ENCODE data around the gene EVX2. TPM values are rescaled to one million over a fixed set of nuclear protein-coding genes. Genes with fewer than 3 reads are reported as not detected.
A peak's percentile ranks its signal among the peaks of the same experiment; 100 is the strongest.

EVX2 gene
- total and polyA plus RNA-seq, 2 donors (not counting 1 experiment from before 2014, with no cell fraction given), result not detected

DNA sequence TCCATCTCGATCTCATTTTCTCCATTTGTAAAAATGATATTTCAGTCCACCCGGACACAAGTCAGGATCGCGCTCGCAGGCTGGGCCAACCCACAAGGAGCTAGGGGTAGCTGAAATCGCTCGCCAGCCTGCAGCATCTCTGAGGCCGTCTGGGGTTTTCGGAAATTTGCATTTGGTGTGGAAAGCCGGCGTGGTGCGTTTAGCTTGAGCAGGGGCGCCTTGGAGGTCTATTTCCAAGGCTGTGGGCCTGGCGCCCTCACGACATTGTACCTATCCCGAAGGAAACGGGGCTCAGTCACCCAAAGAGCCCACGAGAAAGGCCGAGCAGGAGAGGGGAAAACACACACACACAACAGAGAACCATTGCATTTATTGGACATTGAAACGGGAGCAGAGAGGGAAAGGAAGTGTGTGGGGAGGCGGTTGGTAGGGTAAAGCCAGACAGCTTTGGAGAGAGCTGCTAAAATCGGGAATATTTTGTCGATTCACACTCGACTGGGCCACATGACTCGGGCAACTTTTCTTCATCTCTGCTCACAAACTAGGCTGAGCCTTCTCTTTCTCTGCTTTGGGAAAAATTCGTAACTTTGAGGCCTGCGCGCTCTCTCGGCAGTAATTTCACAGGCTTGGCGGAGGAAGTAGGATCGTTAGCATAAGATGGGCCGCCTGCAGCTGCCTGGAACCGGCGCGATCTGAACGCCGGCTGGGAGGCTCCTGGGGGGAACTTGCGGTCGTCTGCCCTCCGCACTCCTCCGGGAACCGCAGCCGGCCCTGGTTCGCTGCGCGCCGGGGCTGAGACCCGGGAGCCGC is 44.6 kb upstream of the EVX2 start:
- H3K9me3 Mint-ChIP-seq (ENCODE audit: insufficient read depth), result no peaks in the 10 kb centered on the region
- peak; percentile 55 for TF ChIP-seq EZH2 (IDR thresholded peaks at IDR 0.05; ENCODE audit: borderline replicate concordance, insufficient read depth, low read depth, low read length, poor library complexity, severe bottlenecking)
- no peak for TF ChIP-seq CTCF (IDR thresholded peaks at IDR 0.05)
- H3K27me3 Mint-ChIP-seq, result peaks cover 76% of the 10 kb centered on the region
- peak overlapping the region; percentile 15 for H3K27ac Mint-ChIP-seq
- ChIA-PET POLR2A (no interaction called here), CTCF (interaction anchor here (0.6 to 4.6 kb wide), 20 partner anchors 10 to 1341 kb away, joined by 3 to 110 read pairs (median 6); no protein-coding TSS in a partner anchor)
- Histone ChIP-seq H3K36me3 (replicated peaks in 1 of 2; ENCODE audit: control extremely low read depth in 1 of 2, control insufficient read depth in 1 of 2, extremely low read depth in 1 of 2, insufficient read depth in 2 of 2, low read length in 1 of 2) (no peaks in the 10 kb centered on the region), H3K27ac (ENCODE audit: low read length in 2 of 2) (no peak overlapping the region), H3K79me2 (ENCODE audit: control insufficient read depth, insufficient read depth, low read length) (no peaks in the 10 kb centered on the region), H3K27me3 (replicated peaks in 1 of 4; ENCODE audit: control extremely low read depth in 1 of 4, control insufficient read depth in 3 of 4, insufficient read depth in 4 of 4, low read length in 3 of 4) (peaks cover 0 to 85% (median 73%) of the 10 kb centered on the region in 4 experiments), H3K4me3 (ENCODE audit: control extremely low read depth in 1 of 5, extremely low read depth in 1 of 5, insufficient read depth in 1 of 5, low read depth in 2 of 5, low read length in 4 of 5) (no peak overlapping the region), H3K9ac (ENCODE audit: low read length) (no peak overlapping the region), H4K20me1 (ENCODE audit: control insufficient read depth, insufficient read depth, low read length, poor library complexity, severe bottlenecking) (no peaks in the 10 kb centered on the region), H3K4me2 (replicated peaks; ENCODE audit: low read depth, low read length, poor library complexity, severe bottlenecking) (no peak overlapping the region), H3K4me1 (ENCODE audit: control insufficient read depth in 2 of 2, insufficient read depth in 2 of 2, low read length in 2 of 2) (peaks cover 26 to 44% of the 10 kb centered on the region in 2 donors), H2AFZ (ENCODE audit: insufficient read depth, low read depth, low read length, poor library complexity, severe bottlenecking) (no peak overlapping the region), H3K9me3 (ENCODE audit: control extremely low read depth in 1 of 3, control insufficient read depth in 2 of 3, insufficient read depth in 1 of 3, low read length in 2 of 3) (peaks cover 0 to 27% (median 0%) of the 10 kb centered on the region in 3 donors)
- WGBS (ENCODE audit: insufficient coverage), result 11% methylated on average over 38 of the region's 49 CpGs
- peak overlapping the region; percentile 41 for H3K4me3 Mint-ChIP-seq
- peaks cover 28% of the 10 kb centered on the region for H3K4me1 Mint-ChIP-seq
- ATAC-seq (ENCODE audit: low read depth) (no peak), DNase-seq (no peak)
- intact Hi-C loops (cut with micrococcal nuclease), result loop anchor here (5.0 kb wide), 1 partner anchor 1034 kb away; no protein-coding TSS in a partner anchor

DNA sequence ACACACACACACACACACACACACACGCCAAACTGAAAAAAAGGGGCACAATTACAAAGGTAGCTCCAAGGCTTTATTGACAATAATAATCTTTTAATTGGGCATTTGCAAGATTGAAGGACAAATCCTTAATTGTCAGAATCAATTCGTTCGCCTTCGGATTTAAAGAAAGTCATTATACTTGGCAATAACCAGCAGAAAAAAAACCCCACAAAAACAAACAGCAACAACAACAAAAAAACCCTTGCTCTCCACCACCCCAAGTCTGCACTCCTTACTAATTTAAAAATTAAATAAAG is 44.0 kb upstream of the EVX2 start:
- 65% methylated on average over 3 of the region's 4 CpGs for WGBS (ENCODE audit: insufficient coverage)
- ATAC-seq (ENCODE audit: low read depth), result no peak

More for the DNA sequence above, 44.0 kb upstream of the EVX2 start:
- CTCF ChIA-PET, result interaction anchor here (0.7 to 4.6 kb wide), 23 partner anchors 11 to 1342 kb away, joined by 3 to 110 read pairs (median 8); no protein-coding TSS in a partner anchor
- Histone ChIP-seq H3K36me3 (replicated peaks in 1 of 2; ENCODE audit: control extremely low read depth in 1 of 2, control insufficient read depth in 1 of 2, extremely low read depth in 1 of 2, insufficient read depth in 2 of 2, low read length in 1 of 2) (no peaks in the 10 kb centered on the region), H3K9ac (ENCODE audit: low read length) (no peak overlapping the region), H3K4me3 (ENCODE audit: control extremely low read depth in 1 of 5, extremely low read depth in 1 of 5, insufficient read depth in 1 of 5, low read depth in 2 of 5, low read length in 4 of 5) (no peak overlapping the region), H3K4me1 (ENCODE audit: control insufficient read depth in 2 of 2, insufficient read depth in 2 of 2, low read length in 2 of 2) (peaks cover 25 to 50% of the 10 kb centered on the region in 2 donors), H3K27me3 (replicated peaks in 1 of 4; ENCODE audit: control extremely low read depth in 1 of 4, control insufficient read depth in 3 of 4, insufficient read depth in 4 of 4, low read length in 3 of 4) (peaks cover 0 to 84% (median 68%) of the 10 kb centered on the region in 4 experiments), H2AFZ (ENCODE audit: insufficient read depth, low read depth, low read length, poor library complexity, severe bottlenecking) (no peak overlapping the region), H4K20me1 (ENCODE audit: control insufficient read depth, insufficient read depth, low read length, poor library complexity, severe bottlenecking) (no peaks in the 10 kb centered on the region), H3K4me2 (replicated peaks; ENCODE audit: low read depth, low read length, poor library complexity, severe bottlenecking) (no peak overlapping the region), H3K27ac (ENCODE audit: low read length in 2 of 2) (no peak overlapping the region), H3K9me3 (ENCODE audit: control extremely low read depth in 1 of 3, control insufficient read depth in 2 of 3, insufficient read depth in 1 of 3, low read length in 2 of 3) (peaks cover 0 to 33% (median 0%) of the 10 kb centered on the region in 3 donors), H3K79me2 (ENCODE audit: control insufficient read depth, insufficient read depth, low read length) (no peaks in the 10 kb centered on the region)
- Mint-ChIP-seq H3K27ac (no peak overlapping the region), H3K27me3 (peaks cover 72% of the 10 kb centered on the region), H3K9me3 (ENCODE audit: insufficient read depth) (no peaks in the 10 kb centered on the region), H3K4me1 (peaks cover 26% of the 10 kb centered on the region), H3K4me3 (no peak overlapping the region)
- no peak for TF ChIP-seq CTCF (IDR thresholded peaks at IDR 0.05)
- no peak for TF ChIP-seq EZH2 (IDR thresholded peaks at IDR 0.05; ENCODE audit: borderline replicate concordance, insufficient read depth, low read depth, low read length, poor library complexity, severe bottlenecking)
- POLR2A ChIA-PET, result no interaction called here
- no peak for DNase-seq
- intact Hi-C loops (cut with micrococcal nuclease), result loop anchor here (1.0 to 5.0 kb wide), 4 partner anchors 511 to 1035 kb away; no protein-coding TSS in a partner anchor
